Measurements from ENCODE around the gene PPP2R2D.

Gene PPP2R2D

DNA sequence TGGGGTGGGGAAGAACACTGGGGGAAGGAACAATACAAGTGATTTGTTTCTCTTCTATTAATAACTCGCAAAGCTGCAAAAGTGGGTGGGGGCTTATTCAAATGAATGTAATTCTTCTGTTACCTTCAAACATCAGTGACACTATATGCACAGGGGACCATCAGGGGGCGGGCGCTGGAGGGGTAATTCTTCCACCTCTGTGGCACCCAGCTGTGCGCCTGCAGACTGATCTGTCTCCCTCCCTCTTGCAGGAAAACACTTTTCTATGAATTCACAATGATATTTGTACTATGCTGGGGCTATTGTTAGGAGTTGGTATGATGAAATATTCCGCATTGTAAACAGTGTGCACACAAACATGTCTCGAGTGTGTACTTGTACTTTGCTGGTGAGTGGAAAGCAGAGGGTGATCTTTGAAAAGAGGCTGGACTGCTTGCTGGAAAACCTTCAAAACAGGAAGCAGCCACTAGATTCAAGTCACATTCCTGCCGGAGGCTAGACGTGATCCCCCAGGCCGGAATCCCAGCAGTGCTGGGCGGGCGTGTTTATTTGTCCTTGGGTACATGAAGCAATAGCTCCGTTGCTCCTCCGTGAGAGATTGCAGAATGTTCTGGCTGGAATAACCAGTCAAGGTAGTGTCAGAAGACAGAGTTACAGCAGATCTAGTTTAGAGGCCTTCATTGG lies 96.7 kb downstream of the PPP2R2D start:
- DNase-seq (ENCODE audit: extremely low spot score), result no peak
- no peak for TF ChIP-seq FOXK2 (IDR thresholded peaks at IDR 0.05)
- TF ChIP-seq ARNT (IDR thresholded peaks at IDR 0.05), result no peak
- TF ChIP-seq LEF1 (IDR thresholded peaks at IDR 0.05; ENCODE audit: borderline replicate concordance), result no peak
- no peak for TF ChIP-seq CTBP1 (IDR thresholded peaks at IDR 0.05; ENCODE audit: borderline replicate concordance)
- no peak for TF ChIP-seq FOXM1 (IDR thresholded peaks at IDR 0.05; ENCODE audit: borderline replicate concordance)
- TF ChIP-seq ELF4 (IDR thresholded peaks at IDR 0.05), result no peak
- no peak for TF ChIP-seq HDGF (IDR thresholded peaks at IDR 0.05; ENCODE audit: borderline replicate concordance)
- TF ChIP-seq, protein P1, sequence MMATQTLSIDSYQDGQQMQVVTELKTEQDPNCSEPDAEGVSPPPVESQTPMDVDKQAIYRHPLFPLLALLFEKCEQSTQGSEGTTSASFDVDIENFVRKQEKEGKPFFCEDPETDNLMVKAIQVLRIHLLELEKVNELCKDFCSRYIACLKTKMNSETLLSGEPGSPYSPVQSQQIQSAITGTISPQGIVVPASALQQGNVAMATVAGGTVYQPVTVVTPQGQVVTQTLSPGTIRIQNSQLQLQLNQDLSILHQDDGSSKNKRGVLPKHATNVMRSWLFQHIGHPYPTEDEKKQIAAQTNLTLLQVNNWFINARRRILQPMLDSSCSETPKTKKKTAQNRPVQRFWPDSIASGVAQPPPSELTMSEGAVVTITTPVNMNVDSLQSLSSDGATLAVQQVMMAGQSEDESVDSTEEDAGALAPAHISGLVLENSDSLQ (IDR thresholded peaks at IDR 0.05), result no peak
- no peak for TF ChIP-seq L3MBTL2 (conservative IDR thresholded peaks at IDR 0.05)
- no peak for TF ChIP-seq NFRKB (IDR thresholded peaks at IDR 0.05)
- TF ChIP-seq SP1 (IDR thresholded peaks at IDR 0.05), result no peak
- no peak for TF ChIP-seq SUZ12 (IDR thresholded peaks at IDR 0.05)
- no peak for TF ChIP-seq ZNF384 (IDR thresholded peaks at IDR 0.05)
- POLR2A ChIA-PET, result interaction anchor here (1.0 to 1.2 kb wide), 2 partner anchors 15 to 54 kb away, joined by 3 read pairs; no protein-coding TSS in a partner anchor
- CTCF ChIA-PET, result interaction anchor here (0.8 to 3.0 kb wide), 4 partner anchors 12 to 138 kb away, joined by 3 to 13 read pairs (median 4); no protein-coding TSS in a partner anchor

DNA sequence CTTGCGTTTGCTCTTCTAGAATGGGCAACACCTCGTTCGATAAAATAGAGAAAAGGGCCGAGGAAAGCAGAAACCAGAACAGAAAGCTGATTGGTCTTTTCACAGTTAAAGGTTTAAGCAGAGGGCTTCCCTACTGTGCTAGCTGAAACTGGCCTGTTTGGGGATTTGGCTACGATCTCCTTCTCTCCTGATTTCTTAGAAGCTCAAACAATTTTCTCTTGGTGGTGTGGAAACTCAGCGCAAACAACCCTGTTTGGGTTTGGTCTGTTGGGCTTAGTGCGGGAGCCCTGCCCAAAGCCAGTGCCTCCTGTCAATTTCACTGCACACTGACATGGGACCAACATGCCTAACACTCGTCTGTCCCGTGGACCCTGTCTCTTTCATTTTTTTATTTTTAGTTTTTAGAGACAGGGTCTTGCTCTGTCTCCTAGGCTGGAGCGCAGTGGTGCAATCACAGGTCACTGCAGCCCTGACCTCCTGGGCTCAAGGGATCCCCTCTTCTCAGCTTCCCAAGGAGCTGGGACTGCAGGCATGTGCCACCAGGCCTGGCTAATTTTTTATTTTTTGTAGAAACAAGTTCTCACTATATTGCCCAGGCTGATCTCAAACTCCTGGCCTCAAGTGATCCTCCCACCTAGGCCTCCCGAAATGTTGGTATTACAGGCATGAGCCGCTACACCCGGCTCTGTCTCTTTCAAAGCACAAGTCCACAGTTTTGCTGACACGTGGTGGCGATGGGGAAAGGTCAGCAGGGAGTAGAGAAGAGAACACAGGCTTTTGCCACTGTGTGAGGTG lies 97.4 kb downstream of the PPP2R2D start:
- DNase-seq (ENCODE audit: extremely low spot score), result no peak
- TF ChIP-seq ZNF384 (IDR thresholded peaks at IDR 0.05), result no peak
- no peak for TF ChIP-seq L3MBTL2 (conservative IDR thresholded peaks at IDR 0.05)
- TF ChIP-seq FOXK2 (IDR thresholded peaks at IDR 0.05), result no peak
- ChIA-PET POLR2A (interaction anchor here (1.0 to 1.2 kb wide), 2 partner anchors 16 to 55 kb away, joined by 3 read pairs; no protein-coding TSS in a partner anchor), CTCF (interaction anchor here (1.0 to 3.0 kb wide), 3 partner anchors 11 to 113 kb away, joined by 4 to 13 read pairs (median 4); no protein-coding TSS in a partner anchor)

DNA sequence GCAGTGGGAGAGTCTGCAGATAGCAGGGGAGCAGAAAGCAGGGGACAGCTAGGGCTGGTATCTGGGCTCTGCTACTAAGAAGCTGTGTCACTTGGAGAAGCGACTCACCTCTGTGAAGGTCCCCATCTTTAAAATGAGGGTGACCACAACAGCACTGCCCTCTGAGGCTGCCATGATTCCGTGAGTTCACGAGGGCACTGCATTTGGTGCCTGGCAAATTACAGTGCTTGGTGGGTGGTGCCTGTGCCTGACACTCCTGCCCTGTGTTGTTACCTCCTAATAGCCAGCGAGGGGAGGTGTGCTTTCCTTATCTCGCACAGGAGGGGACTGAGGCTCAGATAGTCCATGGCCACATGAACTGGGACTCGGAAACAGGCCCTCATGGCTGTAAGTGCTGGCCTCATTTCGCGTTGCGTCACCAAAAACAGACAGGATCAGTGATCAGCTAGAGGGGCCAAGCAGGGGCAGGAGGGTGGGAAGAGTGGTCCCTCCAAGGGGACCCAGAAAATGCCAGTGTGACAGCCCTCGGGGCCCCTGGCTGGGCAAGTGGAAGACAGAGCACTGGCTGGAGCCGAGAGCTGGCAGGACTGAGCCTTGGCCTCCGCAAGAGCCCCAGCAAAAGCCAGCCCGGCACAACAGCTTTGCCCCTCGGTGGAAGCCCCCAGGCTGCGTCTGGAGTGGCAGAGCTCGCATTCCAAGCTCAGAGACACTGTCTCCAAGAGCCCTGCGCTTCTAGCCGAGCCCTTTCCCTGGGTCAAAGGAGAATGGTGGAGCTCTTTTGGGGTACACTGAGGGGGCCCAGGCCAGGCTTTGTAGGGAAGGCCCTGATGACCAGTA lies 98.3 kb downstream of the PPP2R2D start:
- CTCF ChIA-PET, result interaction anchor here (0.6 to 3.0 kb wide), 2 partner anchors 16 to 24 kb away, joined by 3 to 13 read pairs; no protein-coding TSS in a partner anchor
- POLR2A ChIA-PET, result no interaction called here
- TF ChIP-seq FOXM1 (IDR thresholded peaks at IDR 0.05; ENCODE audit: borderline replicate concordance), result no peak
- TF ChIP-seq, protein P1 (IDR thresholded peaks at IDR 0.05), result no peak
- no peak for TF ChIP-seq FOXA1 (IDR thresholded peaks at IDR 0.05)
- TF ChIP-seq FOXK2 (IDR thresholded peaks at IDR 0.05), result no peak
- TF ChIP-seq SUZ12 (IDR thresholded peaks at IDR 0.05), result no peak
- no peak for TF ChIP-seq CTBP1 (IDR thresholded peaks at IDR 0.05; ENCODE audit: borderline replicate concordance)
- TF ChIP-seq LEF1 (IDR thresholded peaks at IDR 0.05; ENCODE audit: borderline replicate concordance), result no peak
- TF ChIP-seq SP1 (IDR thresholded peaks at IDR 0.05), result no peak
- no peak for TF ChIP-seq ZNF384 (IDR thresholded peaks at IDR 0.05)
- TF ChIP-seq NFRKB (IDR thresholded peaks at IDR 0.05), result no peak
- no peak for TF ChIP-seq HDGF (IDR thresholded peaks at IDR 0.05; ENCODE audit: borderline replicate concordance)
- no peak for TF ChIP-seq TARDBP (IDR thresholded peaks at IDR 0.05)
- no peak for TF ChIP-seq L3MBTL2 (conservative IDR thresholded peaks at IDR 0.05)
- TF ChIP-seq ELF4 (IDR thresholded peaks at IDR 0.05), result no peak
- TF ChIP-seq ARNT (IDR thresholded peaks at IDR 0.05), result no peak
- no peak for TF ChIP-seq BHLHE40 (IDR thresholded peaks at IDR 0.05; ENCODE audit: borderline replicate concordance)
- no peak for DNase-seq (ENCODE audit: extremely low spot score)

DNA sequence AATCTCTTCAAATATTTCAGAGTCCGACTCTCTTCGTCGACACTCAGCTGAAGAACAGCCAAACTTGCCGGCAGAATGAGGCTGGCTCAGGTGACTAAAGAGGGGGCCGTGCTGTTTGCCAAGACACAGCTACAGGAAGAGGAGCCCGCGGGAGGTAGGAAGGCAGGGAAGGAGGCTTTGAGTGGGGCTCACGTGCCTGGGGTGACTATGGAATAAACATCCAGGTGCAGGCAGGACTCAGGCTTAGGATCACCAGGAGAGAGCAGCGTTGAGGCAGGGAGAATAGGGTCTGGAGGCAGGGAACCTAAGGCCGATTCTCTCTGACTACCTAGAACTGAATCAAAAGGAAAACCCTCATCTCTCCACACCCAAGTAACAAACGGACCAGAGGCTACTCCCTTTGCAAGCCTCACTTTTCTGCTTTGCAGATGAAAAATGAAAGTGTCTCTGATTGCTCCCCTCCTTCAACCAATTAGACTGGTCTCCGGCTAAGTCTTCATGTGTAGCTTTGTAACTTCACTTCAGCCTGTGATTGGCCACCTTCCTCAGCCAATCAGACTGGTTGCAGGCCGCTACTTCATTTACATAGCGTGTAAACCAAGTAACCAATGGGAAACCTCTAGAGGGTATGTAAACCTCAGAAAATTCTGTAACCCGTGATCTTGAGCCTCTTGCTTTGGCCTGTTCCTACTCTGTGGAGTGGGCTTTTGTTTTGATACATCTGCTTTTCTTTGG lies 100.6 kb downstream of the PPP2R2D start:
- ChIA-PET CTCF (interaction anchor here (3.2 kb wide), 1 partner anchor 22 kb away, joined by 14 read pairs; no protein-coding TSS in a partner anchor), POLR2A (no interaction called here)
- no peak for TF ChIP-seq ZNF384 (IDR thresholded peaks at IDR 0.05)
- TF ChIP-seq SP1 (IDR thresholded peaks at IDR 0.05), result no peak
- TF ChIP-seq NFRKB (IDR thresholded peaks at IDR 0.05), result no peak
- no peak for TF ChIP-seq SUZ12 (IDR thresholded peaks at IDR 0.05)
- TF ChIP-seq FOXK2 (IDR thresholded peaks at IDR 0.05), result no peak
- DNase-seq (ENCODE audit: extremely low spot score), result no peak

DNA sequence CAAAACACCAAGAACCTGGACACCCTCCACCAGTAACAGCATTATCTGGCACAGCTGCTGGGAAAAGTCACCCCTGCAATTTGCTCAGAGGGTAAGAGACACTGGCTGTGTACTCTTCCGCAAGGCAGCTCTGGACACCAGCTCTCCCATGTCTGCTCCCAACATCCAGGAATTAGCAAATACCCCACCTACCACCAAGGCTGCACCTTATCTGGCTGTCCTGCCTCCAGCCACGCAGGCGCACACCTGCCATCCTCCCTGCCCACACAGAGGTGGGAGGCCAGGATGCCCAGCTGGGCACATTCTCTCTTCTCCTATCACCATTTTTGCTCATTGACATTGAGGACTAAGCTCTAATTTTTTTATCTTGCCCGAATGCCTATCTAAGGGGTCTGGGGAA lies 101.2 kb downstream of the PPP2R2D start:
- CTCF ChIA-PET, result interaction anchor here (3.2 kb wide), 1 partner anchor 21 kb away, joined by 14 read pairs; no protein-coding TSS in a partner anchor
- no peak for TF ChIP-seq FOXM1 (IDR thresholded peaks at IDR 0.05; ENCODE audit: borderline replicate concordance)
- POLR2A ChIA-PET, result no interaction called here
- no peak for DNase-seq (ENCODE audit: extremely low spot score)
